Activated CD4-positive, CD25-positive, alpha-beta regulatory T cell (primary cell): ENCODE measurements around the gene P2RY6.
A peak's percentile ranks its signal among the peaks of the same experiment; 100 is the strongest.
"Not testable (repeated sequence)": the region's sequence is repeated elsewhere in the genome, so short reads cannot be mapped to it uniquely, and the experiment has no call there.

Experiments used
- DNase-seq, 4 experiments: peaks; one replicate each; lab custom pipeline; 2025; lab: John Stamatoyannopoulos, UW

P2RY6 gene

GRCh38 chr11:73271936-73272679 lies at the start of gene P2RY6:
TSS of gene P2RY6 (plus strand) at chr11:73272338. CDS start at chr11:73296519, 24,181 bp downstream.
- no peak for DNase-seq

DNA sequence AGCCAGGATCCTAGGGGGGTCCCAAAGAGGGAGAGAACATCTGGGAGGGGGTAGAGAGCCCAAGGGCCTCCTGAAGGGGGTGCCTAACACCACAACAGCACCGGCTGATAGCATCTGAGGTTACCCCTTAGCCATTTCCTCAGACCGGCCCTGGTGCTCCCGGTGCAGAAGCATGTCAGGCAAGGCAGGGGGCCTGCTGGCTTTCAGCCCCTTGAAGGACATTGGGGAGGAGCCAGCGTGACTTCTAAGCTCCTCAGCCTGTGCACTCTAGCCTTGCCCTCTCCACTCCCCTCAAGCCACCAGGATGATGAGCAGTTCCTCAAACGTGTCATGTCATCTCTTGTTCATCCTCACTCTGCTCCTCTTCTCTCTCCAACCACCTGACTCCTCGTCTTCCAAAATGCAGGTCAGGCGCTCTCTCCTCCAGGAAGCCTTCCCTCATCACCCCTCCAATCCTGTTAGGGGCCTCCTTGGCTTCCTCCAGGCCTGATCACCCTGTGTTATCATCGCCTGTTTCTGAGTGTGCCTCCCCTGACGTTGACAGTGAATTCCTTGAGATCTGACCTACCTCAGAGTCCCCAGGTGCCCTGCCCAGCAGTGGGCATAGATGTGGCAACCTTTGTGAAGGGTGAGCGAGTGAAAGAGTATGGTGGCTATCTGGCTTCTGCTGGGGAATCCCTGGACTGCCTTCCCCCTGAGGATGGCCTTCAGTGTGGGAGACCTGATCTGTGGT lies 48.0 kb upstream of the P2RY6 start:
- no peak for DNase-seq

DNA sequence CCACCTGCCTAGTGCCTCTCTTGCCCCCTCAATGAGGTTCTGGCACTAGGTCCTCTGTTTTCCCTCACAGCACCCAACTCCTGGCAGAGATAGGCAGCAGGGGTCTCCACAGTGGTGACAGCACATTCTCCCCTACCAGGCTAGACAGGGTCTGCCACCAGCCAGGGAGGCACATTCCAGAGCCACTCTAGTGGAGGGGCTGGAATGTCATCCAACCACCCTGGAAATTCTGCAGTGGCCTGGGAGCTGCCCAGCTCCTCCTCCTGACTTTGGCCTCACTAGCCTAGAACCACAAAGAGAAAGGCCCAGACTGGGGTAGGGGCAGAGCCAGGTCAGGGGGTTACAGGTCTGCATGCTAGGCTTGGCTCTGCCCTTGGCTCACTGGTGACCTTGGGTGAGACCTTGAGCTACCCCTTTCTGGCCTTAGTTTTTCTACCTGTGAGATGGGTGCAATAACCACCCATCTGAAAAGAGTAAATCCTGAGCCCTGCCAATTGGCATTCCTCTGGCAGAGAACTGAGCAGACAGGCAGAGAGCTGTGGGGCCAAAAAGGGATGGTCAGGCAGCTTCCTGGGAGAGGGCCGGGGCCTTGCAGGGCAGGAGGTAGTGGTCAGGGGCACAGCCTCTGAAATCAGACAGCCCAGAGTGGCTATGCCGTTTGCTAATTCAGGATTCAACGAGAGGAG lies 47.0 kb upstream of the P2RY6 start:
- no peak for DNase-seq

DNA sequence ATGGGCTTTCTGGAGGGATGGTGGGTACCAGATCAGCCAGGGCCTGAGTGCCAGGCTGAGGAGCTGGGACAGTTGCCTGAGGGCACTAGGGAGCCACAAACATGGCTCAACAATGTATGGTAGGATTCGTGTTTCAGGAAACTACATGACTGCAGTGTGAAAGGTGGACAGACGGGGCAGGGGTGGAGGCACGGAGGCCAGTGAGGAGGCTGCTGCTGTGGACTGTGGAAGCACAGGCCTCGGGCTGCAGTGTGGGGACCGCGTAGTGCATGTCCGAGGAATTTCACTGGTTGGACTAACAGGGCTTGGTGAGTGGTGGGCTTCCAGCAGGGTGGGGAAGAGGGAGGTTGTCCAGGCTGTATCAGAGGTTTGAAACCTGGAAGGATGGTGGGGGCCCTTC lies 46.3 kb upstream of the P2RY6 start:
- DNase-seq: no peak

DNA sequence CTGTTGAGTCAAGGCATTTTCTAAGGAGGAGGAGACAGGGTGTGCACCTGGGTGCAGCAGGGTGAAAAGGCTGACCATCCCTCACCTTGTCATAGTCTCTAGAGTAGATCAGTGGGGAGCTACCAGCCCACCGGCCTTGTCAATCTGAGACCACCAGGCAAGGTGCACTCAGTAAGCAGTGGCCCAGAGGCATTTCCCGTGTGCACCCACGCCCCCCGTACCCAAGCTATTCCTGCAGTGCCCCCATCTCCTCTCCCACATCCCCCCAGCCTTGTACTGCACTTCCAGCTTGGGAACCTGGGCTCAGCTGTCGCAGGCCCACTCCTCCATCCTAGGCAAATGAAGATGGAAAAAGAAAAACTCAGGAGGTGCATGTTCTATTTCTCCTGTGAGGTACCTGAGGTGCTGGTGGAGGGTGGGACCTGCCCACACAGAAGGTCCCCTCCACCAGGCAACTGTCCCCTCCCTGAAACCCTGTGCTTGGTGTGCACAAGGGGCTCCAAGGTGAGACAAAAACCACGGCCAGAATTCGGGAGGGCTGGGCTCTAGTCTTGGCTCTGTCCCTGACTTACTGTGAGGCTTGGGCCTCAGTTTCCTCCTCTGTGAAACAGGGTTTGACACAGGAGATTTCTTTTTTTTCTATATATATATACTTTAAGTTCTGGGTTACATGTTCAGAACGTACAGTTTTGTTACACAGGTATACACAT lies 45.7 kb upstream of the P2RY6 start:
- DNase-seq: no peak

DNA sequence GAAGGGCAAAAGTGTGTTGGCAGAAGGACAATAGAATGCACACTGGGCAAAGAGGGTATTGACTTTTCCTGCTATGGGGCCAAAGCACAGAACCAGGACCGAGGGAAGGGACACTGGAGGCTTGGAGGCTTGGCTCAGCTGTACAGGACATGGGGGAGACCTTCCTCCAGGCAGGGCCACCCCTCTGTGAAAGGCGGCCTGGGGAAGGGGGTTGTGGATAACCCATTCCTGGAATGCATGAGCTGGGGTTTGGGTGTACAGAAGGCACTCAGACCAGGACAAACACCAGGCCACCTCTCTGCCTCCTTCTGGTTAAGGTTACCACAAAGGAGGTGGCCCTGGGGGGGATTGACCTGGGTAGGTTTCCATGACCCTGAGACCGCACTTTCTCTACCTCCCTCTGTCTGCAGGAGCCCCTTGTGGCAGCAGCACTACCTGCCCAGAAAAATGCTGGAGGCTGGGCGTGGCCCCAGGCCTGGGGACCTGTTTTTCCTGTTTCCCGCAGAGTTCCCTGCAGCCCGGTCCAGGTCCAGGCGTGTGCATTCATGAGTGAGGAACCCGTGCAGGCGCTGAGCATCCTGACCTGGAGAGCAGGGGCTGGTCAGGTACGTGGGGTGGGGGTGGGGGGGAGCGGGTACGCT lies 44.4 kb upstream of the P2RY6 start:
- DNase-seq: no peak

DNA sequence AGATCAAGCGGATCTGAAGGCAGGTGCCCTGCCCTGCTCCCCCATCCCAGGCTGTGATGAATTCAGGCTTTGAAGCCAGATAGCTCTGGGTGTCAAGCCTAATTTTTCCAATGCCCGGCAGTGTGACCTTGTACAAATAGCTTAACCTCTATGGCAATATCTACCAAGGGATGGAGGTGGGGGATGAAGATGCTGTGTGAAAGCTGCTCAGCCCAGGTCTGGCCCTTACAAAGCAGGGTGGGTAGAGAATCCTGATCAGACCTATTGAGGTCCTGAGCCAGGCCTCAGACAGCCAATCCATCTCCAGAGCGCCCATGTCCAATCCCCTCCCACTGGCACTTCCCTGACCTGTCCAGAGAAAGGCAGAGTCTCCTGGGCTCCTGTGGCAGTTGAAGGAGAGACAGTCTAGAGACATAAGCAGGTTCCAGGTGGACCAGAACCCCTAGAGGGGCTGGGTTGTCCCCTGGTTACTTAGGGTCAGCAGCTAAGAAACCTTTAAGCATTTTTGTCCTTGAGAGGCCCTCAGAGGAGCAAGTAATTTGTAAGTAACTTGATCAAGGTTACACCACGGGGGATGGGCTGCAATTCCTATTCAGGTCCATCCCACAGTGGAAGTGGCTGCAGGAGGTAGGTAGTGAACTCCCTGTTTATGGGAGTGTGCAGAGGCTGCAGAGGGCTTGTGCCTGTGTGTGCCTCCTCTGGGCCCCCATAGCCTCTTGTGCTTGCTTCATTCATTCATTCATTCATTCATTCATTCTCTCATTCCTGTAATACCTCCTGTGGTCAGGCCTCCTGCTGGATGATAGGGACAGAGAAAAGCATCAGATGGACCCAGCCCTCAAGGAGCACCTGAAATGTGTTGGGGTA lies 43.6 kb upstream of the P2RY6 start:
- no peak for DNase-seq

DNA sequence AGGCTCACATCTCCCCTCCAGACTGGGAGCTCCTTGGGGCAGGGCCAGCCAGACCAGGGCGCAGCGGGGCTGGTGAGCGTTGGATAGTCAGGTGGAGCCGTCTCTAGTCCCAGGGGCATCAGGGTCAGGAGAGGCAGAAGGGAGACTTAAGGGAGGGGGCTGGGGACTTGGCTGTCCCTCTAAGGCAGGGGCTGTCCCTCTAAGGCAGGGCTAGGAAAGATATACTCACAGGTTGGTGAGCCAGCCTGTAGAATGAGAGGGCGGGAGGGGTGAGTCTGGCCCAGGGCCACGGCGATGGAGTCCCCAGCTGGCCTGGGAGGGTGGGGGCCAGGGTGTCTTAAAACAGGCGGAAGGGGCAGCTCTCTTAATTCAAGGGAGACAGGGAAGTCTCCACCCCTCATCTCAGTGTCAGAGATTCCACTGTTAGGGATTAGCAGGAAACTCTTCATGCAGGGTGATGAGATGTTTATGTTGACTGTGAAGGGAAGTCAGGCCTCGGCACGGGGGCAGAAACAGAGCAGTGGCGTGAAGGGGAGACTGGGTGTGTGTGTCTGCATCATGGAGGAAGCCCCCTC lies 42.7 kb upstream of the P2RY6 start:
- no peak for DNase-seq

- DNase-seq: no peak
Observed at GRCh38 chr11:73229896-73230875, 42.0 kb upstream of the P2RY6 start.

- DNase-seq: no peak
Observed at GRCh38 chr11:73230931-73231330, 41.2 kb upstream of the P2RY6 start.

- not testable (repeated sequence) for DNase-seq
Observed at GRCh38 chr11:73232487-73232886, 39.7 kb upstream of the P2RY6 start.

DNA sequence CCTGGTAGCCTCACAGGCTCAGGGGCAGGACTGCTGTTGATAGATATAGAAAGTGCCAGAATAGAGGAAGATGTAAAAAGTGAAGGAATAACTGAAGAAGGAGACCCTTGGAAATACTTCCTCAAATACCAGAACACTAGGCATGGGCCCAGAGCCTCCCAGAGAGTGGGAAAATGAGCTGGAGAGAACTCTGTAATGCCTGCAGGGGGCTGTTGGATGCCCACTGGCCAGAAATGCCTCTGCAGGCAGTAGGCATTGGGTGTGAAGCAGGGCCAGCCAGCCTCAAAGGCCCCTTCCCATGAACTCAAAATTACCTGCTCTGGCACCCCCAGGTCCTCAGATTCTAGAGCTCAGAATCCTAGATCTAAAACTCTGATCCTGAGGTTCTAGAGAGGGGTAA lies 38.9 kb upstream of the P2RY6 start:
- no peak for DNase-seq

- no peak for DNase-seq
Observed at GRCh38 chr11:73233692-73234470, 38.3 kb upstream of the P2RY6 start.

DNA sequence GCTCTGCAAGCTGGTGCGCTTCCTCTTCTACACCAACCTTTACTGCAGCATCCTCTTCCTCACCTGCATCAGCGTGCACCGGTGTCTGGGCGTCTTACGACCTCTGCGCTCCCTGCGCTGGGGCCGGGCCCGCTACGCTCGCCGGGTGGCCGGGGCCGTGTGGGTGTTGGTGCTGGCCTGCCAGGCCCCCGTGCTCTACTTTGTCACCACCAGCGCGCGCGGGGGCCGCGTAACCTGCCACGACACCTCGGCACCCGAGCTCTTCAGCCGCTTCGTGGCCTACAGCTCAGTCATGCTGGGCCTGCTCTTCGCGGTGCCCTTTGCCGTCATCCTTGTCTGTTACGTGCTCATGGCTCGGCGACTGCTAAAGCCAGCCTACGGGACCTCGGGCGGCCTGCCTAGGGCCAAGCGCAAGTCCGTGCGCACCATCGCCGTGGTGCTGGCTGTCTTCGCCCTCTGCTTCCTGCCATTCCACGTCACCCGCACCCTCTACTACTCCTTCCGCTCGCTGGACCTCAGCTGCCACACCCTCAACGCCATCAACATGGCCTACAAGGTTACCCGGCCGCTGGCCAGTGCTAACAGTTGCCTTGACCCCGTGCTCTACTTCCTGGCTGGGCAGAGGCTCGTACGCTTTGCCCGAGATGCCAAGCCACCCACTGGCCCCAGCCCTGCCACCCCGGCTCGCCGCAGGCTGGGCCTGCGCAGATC lies 37.5 kb upstream of the P2RY6 start:
- no peak for DNase-seq

DNA sequence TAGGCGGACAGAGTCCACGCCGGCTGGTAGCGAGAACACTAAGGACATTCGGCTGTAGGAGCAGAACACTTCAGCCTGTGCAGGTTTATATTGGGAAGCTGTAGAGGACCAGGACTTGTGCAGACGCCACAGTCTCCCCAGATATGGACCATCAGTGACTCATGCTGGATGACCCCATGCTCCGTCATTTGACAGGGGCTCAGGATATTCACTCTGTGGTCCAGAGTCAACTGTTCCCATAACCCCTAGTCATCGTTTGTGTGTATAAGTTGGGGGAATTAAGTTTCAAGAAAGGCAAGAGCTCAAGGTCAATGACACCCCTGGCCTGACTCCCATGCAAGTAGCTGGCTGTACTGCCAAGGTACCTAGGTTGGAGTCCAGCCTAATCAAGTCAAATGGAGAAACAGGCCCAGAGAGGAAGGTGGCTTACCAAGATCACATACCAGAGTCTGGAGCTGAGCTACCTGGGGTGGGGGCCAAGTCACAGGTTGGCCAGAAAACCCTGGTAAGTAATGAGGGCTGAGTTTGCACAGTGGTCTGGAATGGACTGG lies 36.8 kb upstream of the P2RY6 start:
- DNase-seq: no peak

GRCh38 chr11:73236205-73236765 lies 35.9 kb upstream of the P2RY6 start:
- no peak for DNase-seq

- DNase-seq: peak in 1 of 4 experiments; percentile 3
Observed at GRCh38 chr11:73236854-73237253, 35.3 kb upstream of the P2RY6 start.
